Smooth muscle cell (in vitro differentiated cells): ENCODE measurements around the gene SKAP1. TPM values are rescaled to one million over a fixed set of nuclear protein-coding genes. Genes with fewer than 3 reads are reported as not detected.

Experiments used
- DNase-seq: peaks from one replicate; lab custom pipeline; 2025; ENCODE audit not compliant: unreplicated experiment; lab: John Stamatoyannopoulos, UW
- H2AFZ ChIP-seq: fragments of 200-600 bp; sonication (generic); 2 replicates; pipeline ENCODE4 v1.6.0; 2016; ENCODE audit warnings: antibody characterized with exemption, low read depth, mild to moderate bottlenecking
- H3F3A ChIP-seq: fragments of 200-600 bp; sonication (generic); 2 replicates; pipeline ENCODE4 v1.6.0; 2017; ENCODE audit warnings: antibody characterized with exemption, low read depth
- H3K27ac ChIP-seq: fragments of 200-600 bp; sonication (generic); 2 replicates; pipeline ENCODE4 v1.5.1; 2016; ENCODE audit warnings: low read depth, mild to moderate bottlenecking
- H3K27me3 ChIP-seq: fragments of 200-600 bp; sonication (generic); 2 replicates; pipeline ENCODE4 v1.6.1; 2016; ENCODE audit warnings: low read depth, mild to moderate bottlenecking
- H3K36me3 ChIP-seq: fragments of 200-600 bp; sonication (generic); 2 replicates; pipeline ENCODE4 v1.5.1; 2016; ENCODE audit warnings: low read depth
- H3K4me1 ChIP-seq: fragments of 200-600 bp; sonication (generic); 2 replicates; pipeline ENCODE4 v1.5.1; 2016; ENCODE audit warnings: low read depth
- H3K4me2 ChIP-seq: fragments of 200-600 bp; sonication (generic); 2 replicates; pipeline ENCODE4 v1.6.0; 2016; ENCODE audit warnings: mild to moderate bottlenecking
- H3K4me3 ChIP-seq: fragments of 200-600 bp; sonication (generic); 2 replicates; pipeline ENCODE4 v1.5.1; 2016; ENCODE audit warnings: mild to moderate bottlenecking
- H3K79me2 ChIP-seq: fragments of 200-600 bp; sonication (generic); 2 replicates; pipeline ENCODE4 v1.6.0; 2016; ENCODE audit warnings: low read depth, mild to moderate bottlenecking
- H3K9ac ChIP-seq: fragments of 200-600 bp; sonication (generic); 2 replicates; pipeline ENCODE4 v1.6.0; 2016; ENCODE audit warnings: low read depth
- H3K9me3 ChIP-seq: fragments of 200-600 bp; sonication (generic); replicated peaks from 2 replicates; pipeline ENCODE4 v1.5.1; 2016; ENCODE audit warnings: low read depth
- H4K20me1 ChIP-seq: fragments of 200-600 bp; sonication (generic); 2 replicates; pipeline ENCODE4 v1.6.0; 2016; ENCODE audit warnings: low read depth
- WGBS: methylation state at CpG from one replicate; pipeline ENCODE4 v1.1.7; 2016; ENCODE audit warnings: low lambda C conversion rate; 5-methylcytosine and 5-hydroxymethylcytosine counted together
- polyA plus RNA-seq: library from polyadenylated mRNA; unstranded; fragments of >200 nt; fragmentation: Nextera tagmentation; extraction: Ambion mirVana; gene quantifications from 2 replicates; pipeline ENCODE4 v1.2.1, GENCODE V29; 2016
- total RNA-seq: library from RNA; depleted of rRNA; stranded (reverse); fragments of >200 nt; gene quantifications from 2 replicates; pipeline ENCODE4 v1.2.3, GENCODE V29; 2014
- TF ChIP-seq, protein P1 (sequence below): fragments of 200-600 bp; sonication (generic); IDR thresholded peaks from 2 replicates; pipeline ENCODE4 v1.5.1; 2017; ENCODE audit warnings: borderline replicate concordance, mild to moderate bottlenecking, antibody characterized with exemption; ENCODE audit not compliant: insufficient read depth, poor library complexity, severe bottlenecking

The SKAP1 gene
- total and polyA plus RNA-seq, 2 experiments from 2014 or later: not detected

DNA sequence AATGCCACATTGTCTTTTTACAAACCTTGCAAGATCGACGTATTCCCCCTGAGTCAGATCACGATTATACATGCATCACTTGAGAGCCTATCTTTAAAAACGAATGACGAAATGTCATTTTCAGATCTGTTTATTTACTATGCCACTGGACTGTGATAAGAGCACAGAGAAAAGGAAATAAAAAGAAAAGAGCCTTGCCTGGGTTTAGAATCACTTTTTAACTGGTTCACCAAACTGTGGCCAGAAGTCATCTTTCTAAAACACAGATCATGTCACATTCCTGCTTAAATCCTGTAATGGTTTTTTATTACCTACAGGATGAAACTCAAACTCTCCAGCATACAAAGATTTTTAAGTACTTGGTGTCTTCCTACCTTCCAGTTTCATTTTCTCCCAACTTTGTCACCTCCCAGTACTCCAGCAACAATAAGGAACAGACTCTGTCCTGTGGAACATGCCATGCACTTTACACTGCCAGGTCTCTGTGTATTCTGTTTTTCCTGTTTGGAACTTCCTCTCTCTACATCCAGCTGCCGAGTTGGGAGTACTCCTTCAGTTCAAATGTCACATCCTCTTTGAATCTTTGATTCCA is 231.0 kb downstream of the SKAP1 start:
- no peaks in the 10 kb centered on the region for H4K20me1 ChIP-seq
- H2AFZ ChIP-seq: no peak overlapping the region
- no peak overlapping the region for H3K4me2 ChIP-seq
- 39% methylated on average over 6 of the region's 6 CpGs for whole genome bisulfite sequencing
- H3K9ac ChIP-seq: no peak overlapping the region
- no peak overlapping the region for H3K27ac ChIP-seq
- no peaks in the 10 kb centered on the region for H3F3A ChIP-seq
- peaks cover 6% of the 10 kb centered on the region for H3K27me3 ChIP-seq
- H3K36me3 ChIP-seq: no peaks in the 10 kb centered on the region
- no peak overlapping the region for H3K4me3 ChIP-seq
- TF ChIP-seq, protein P1, sequence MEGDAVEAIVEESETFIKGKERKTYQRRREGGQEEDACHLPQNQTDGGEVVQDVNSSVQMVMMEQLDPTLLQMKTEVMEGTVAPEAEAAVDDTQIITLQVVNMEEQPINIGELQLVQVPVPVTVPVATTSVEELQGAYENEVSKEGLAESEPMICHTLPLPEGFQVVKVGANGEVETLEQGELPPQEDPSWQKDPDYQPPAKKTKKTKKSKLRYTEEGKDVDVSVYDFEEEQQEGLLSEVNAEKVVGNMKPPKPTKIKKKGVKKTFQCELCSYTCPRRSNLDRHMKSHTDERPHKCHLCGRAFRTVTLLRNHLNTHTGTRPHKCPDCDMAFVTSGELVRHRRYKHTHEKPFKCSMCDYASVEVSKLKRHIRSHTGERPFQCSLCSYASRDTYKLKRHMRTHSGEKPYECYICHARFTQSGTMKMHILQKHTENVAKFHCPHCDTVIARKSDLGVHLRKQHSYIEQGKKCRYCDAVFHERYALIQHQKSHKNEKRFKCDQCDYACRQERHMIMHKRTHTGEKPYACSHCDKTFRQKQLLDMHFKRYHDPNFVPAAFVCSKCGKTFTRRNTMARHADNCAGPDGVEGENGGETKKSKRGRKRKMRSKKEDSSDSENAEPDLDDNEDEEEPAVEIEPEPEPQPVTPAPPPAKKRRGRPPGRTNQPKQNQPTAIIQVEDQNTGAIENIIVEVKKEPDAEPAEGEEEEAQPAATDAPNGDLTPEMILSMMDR: no peak
- no peaks in the 10 kb centered on the region for H3K9me3 ChIP-seq
- H3K79me2 ChIP-seq: no peaks in the 10 kb centered on the region
- DNase-seq: no peak
- H3K4me1 ChIP-seq: no peaks in the 10 kb centered on the region

DNA sequence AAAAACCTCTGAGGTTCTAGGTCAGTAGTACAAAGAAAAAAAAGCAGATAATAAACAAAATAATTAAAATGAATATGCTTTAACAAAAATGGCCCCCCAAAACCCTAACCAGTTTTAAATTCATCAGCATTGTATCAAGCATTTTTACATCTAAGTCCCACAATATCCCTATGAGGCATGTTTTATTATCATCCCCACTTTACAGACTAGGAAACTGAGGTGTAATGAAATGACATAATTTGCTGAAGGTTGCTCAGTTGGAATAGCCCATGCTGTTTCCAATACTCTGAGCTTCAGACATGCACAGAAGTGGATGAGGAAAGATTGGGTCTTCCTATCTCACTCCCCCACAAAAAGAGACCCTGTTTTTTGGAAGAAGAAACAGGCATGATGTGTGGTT is 234.1 kb downstream of the SKAP1 start:
- Histone ChIP-seq H4K20me1 (no peaks in the 10 kb centered on the region), H2AFZ (no peak overlapping the region), H3K9me3 (no peaks in the 10 kb centered on the region), H3K36me3 (no peaks in the 10 kb centered on the region), H3K4me1 (no peaks in the 10 kb centered on the region), H3K79me2 (no peaks in the 10 kb centered on the region), H3K27ac (no peak overlapping the region), H3K4me2 (no peak overlapping the region), H3F3A (no peaks in the 10 kb centered on the region), H3K9ac (no peak overlapping the region), H3K27me3 (no peaks in the 10 kb centered on the region), H3K4me3 (no peak overlapping the region)
- TF ChIP-seq, protein P1: no peak
- DNase-seq: no peak

DNA sequence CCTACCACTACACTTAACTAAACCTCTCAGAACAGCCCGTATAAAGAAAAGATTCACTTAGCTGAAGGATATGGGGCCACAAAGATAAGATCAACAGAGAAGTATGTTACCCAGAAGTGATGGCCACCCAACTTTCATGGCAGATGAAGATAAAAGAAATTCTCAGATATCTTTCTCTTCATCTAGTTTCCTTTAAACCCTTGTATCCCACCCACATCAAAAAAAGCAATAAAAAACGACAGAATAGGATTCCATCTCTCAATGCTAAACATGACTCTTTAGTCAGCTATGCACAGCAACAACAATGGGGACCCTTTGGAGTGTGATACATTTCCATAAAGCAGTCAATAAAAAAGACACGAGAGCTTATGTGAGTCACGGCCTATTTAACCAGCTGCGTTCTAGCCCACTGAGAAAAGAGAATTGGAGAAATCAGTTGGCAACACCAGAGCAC is 235.9 kb downstream of the SKAP1 start:
- no peaks in the 10 kb centered on the region for H3F3A ChIP-seq
- peak overlapping the region; percentile 37 for H3K27ac ChIP-seq
- TF ChIP-seq, protein P1: no peak
- no peak overlapping the region for H2AFZ ChIP-seq
- no peaks in the 10 kb centered on the region for H3K27me3 ChIP-seq
- 2% methylated on average over 5 of the region's 5 CpGs for WGBS
- no peak overlapping the region for H3K4me3 ChIP-seq
- H3K36me3 ChIP-seq: no peaks in the 10 kb centered on the region
- no peaks in the 10 kb centered on the region for H3K79me2 ChIP-seq
- H4K20me1 ChIP-seq: no peaks in the 10 kb centered on the region
- no peak overlapping the region for H3K9ac ChIP-seq
- H3K4me1 ChIP-seq: no peaks in the 10 kb centered on the region
- no peaks in the 10 kb centered on the region for H3K9me3 ChIP-seq
- H3K4me2 ChIP-seq: peak overlapping the region; percentile 44
- DNase-seq: no peak

DNA sequence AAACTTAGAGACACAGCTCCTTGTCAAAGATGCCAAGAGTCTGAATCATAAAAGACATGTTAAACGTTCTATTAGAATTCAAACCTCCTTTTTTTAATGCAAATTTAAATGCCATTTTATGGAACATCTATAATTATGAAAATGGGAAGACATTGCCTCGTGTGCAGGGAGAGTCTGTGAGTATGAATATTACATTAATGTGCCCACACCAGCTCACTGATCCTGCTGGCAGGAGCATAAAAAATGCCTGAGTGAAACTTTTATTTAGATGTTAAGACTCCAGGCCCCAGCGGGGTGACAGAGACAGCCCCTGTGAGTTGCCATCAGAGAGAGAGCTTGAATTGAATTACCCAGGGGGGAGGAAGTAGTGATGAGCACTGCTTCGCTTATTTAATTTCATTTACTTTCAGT is 237.7 kb downstream of the SKAP1 start:
- H3K4me2 ChIP-seq: peak overlapping the region; percentile 1
- TF ChIP-seq, protein P1: no peak
- WGBS: 27% methylated on average over 4 of the region's 4 CpGs
- H3K36me3 ChIP-seq: no peaks in the 10 kb centered on the region
- no peak overlapping the region for H3K9ac ChIP-seq
- H2AFZ ChIP-seq: no peak overlapping the region
- H3K9me3 ChIP-seq: no peaks in the 10 kb centered on the region
- H3K27me3 ChIP-seq: no peaks in the 10 kb centered on the region
- DNase-seq: no peak
- no peaks in the 10 kb centered on the region for H3K4me1 ChIP-seq
- H3K27ac ChIP-seq: peak overlapping the region; percentile 20
- no peaks in the 10 kb centered on the region for H3F3A ChIP-seq
- no peaks in the 10 kb centered on the region for H4K20me1 ChIP-seq
- no peaks in the 10 kb centered on the region for H3K79me2 ChIP-seq
- H3K4me3 ChIP-seq: no peak overlapping the region
